Choroid plexus epithelial cell (primary cell): ENCODE data around the gene KIF1B.

Experiments used
- DNase-seq: peaks from one replicate; pipeline ENCODE4 v3.0.0-alpha.2; 2010; ENCODE audit warnings: low read depth
- H3K4me3 ChIP-seq: 2 replicates; pipeline ENCODE4 v1.5.1; 2011; ENCODE audit warnings: low read depth, mild to moderate bottlenecking, control low read depth, low read length, moderate library complexity
- TF ChIP-seq, protein P1 (sequence below): conservative IDR thresholded peaks from 2 replicates; pipeline ENCODE4 v1.5.1; 2011; ENCODE audit warnings: low read depth, mild to moderate bottlenecking, control low read depth, inconsistent platforms, low read length, moderate library complexity

The KIF1B gene

DNA sequence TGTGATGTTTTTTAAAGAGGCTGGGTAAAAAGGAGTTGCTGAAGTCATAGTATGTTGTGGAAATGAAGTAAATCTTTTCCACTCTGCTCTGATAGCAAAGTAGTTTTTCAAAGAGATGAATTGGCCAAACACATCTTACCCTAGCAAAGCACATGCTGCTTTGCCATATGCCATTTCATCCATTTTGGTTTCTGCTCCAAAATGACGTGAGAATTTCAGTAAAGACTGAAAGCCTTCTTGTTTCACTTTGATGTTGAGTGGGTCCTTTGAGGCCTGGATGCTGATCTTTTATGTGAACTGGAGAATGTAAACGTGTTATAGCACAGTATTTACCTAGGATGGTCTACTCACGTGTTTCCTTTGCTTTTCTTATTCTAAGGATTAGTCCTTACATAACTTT lies 115.2 kb downstream of the KIF1B start:
- TF ChIP-seq, protein P1, sequence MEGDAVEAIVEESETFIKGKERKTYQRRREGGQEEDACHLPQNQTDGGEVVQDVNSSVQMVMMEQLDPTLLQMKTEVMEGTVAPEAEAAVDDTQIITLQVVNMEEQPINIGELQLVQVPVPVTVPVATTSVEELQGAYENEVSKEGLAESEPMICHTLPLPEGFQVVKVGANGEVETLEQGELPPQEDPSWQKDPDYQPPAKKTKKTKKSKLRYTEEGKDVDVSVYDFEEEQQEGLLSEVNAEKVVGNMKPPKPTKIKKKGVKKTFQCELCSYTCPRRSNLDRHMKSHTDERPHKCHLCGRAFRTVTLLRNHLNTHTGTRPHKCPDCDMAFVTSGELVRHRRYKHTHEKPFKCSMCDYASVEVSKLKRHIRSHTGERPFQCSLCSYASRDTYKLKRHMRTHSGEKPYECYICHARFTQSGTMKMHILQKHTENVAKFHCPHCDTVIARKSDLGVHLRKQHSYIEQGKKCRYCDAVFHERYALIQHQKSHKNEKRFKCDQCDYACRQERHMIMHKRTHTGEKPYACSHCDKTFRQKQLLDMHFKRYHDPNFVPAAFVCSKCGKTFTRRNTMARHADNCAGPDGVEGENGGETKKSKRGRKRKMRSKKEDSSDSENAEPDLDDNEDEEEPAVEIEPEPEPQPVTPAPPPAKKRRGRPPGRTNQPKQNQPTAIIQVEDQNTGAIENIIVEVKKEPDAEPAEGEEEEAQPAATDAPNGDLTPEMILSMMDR, result no peak
- H3K4me3 ChIP-seq, result no peak overlapping the region
- no peak for DNase-seq

DNA sequence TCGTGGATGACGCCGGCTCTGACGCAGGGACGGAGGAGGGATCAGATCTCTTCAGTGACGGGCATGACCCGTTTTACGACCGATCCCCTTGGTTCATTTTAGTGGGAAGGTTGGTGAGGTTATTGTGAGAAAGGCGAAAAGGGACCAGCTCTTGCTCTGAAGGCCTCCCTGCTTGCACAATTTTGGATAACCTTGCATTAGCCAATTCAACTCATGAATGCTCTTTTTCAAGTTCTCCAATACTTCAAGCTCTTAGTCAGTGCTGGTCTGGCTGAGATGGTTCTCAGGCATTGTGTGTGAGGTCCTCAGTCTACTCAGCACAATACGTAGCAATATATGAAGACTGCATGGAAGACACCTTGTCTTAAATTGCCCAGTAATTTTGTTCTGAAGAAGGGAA lies 115.9 kb downstream of the KIF1B start:
- no peak for DNase-seq
- TF ChIP-seq, protein P1, result no peak
- no peak overlapping the region for H3K4me3 ChIP-seq

- TF ChIP-seq, protein P1, result no peak
- H3K4me3 ChIP-seq, result no peak overlapping the region
Measured at GRCh38 chr1:10328180-10328963, 118.0 kb downstream of the KIF1B start.

GRCh38 chr1:10337436-10337835 lies 127.1 kb downstream of the KIF1B start:
- no peak for DNase-seq
- no peak overlapping the region for H3K4me3 ChIP-seq
- TF ChIP-seq, protein P1, result no peak

More at GRCh38 chr1:10328180-10328963, 118.0 kb downstream of the KIF1B start:
- no peak for DNase-seq

- TF ChIP-seq, protein P1, result peak; percentile 86
- DNase-seq, result peak; percentile 70
- no peak overlapping the region for H3K4me3 ChIP-seq
Measured at GRCh38 chr1:10338047-10338446, 127.7 kb downstream of the KIF1B start.

GRCh38 chr1:10338611-10339010 lies 128.2 kb downstream of the KIF1B start:
- no peak for DNase-seq
- TF ChIP-seq, protein P1, result no peak
- H3K4me3 ChIP-seq, result no peak overlapping the region

DNA sequence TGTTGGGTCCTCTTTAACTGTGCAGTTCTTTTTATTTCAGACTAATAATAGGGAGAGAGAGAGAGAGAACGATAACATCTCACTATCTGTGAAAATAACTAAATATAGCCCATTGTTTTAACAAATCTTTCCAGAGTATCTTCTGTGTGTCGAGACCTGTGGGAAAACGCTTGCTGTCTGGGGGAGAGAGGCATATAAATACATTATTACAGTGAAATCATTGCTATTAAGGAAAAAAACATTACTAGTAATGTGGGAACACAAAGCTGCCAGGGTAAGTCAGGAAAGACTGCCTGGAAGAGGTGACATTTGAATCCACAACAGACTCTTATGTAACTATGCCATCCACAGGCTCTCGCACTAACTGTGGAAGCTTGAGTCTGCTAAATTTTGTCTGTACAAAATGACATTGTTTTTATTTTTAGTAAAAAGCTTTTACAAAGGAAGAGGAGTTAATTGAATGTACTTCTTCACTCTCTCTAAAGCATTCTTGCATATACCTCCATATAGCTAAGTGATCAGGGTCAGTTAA lies 128.7 kb downstream of the KIF1B start:
- TF ChIP-seq, protein P1, result no peak

More for the DNA sequence above, 128.7 kb downstream of the KIF1B start:
- no peak overlapping the region for H3K4me3 ChIP-seq
- DNase-seq, result no peak
